GM19328 (cell line): ENCODE measurements around the gene TMEM40.
"Not testable (repeated sequence)": the region's sequence is repeated elsewhere in the genome, so short reads cannot be mapped to it uniquely, and the experiment has no call there.

Experiments
- ATAC-seq: cut with Tn5 transposase; IDR thresholded peaks from one replicate; pipeline ENCODE4 v1.9.1; 2021; ENCODE audit warnings: mild to moderate bottlenecking, moderate library complexity; ENCODE audit not compliant: unreplicated experiment

The TMEM40 gene

GRCh38 chr3:12759097-12759679 is at the start of gene TMEM40:
TMEM40 (minus strand) TSS chr3:12759259; CDS start chr3:12749832, 9,427 bp downstream.
- no peak for ATAC-seq

- no peak for ATAC-seq
Observed at GRCh38 chr3:12808587-12808986, 49.5 kb upstream of the TMEM40 start.

GRCh38 chr3:12807601-12808359 is 48.7 kb upstream of the TMEM40 start:
- no peak for ATAC-seq

DNA sequence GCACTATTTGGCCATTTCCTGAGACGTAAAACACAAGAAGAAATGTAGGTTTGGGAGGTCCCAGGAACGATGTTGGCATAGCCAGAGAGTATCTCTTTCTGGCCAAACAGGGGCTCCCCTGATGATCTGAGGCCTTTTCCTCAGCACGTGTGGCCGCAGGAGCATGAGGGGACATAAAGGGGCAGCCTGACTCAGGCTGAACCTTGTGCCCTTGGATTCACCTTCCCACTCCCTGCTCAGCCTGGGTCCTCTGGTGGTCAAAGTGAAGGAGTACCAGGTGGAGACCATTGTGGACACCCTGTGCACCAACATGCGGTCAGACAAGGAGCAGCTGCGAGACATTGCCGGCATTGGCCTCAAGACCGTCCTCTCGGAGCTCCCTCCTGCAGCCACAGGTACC is 48.0 kb upstream of the TMEM40 start:
- no peak for ATAC-seq

DNA sequence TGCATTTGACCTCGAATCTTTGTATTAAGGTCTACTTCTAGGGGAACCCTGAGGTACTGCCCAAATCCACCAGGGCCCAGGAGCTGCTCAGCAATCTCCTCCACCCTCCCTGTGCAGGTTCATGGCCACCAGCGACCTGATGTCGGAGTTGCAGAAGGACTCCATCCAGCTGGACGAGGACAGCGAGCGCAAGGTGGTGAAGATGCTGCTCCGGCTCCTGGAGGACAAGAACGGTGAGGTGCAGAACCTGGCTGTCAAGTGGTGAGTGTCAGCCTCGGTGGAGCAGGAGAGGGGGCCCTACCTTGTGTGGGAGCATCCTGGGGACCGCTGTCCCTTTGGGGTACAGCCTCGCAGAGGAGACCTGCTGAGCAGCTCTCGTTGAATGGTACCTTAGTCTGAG is 44.3 kb upstream of the TMEM40 start:
- ATAC-seq: no peak

- no peak for ATAC-seq
Observed at GRCh38 chr3:12799525-12800440, 40.7 kb upstream of the TMEM40 start.

DNA sequence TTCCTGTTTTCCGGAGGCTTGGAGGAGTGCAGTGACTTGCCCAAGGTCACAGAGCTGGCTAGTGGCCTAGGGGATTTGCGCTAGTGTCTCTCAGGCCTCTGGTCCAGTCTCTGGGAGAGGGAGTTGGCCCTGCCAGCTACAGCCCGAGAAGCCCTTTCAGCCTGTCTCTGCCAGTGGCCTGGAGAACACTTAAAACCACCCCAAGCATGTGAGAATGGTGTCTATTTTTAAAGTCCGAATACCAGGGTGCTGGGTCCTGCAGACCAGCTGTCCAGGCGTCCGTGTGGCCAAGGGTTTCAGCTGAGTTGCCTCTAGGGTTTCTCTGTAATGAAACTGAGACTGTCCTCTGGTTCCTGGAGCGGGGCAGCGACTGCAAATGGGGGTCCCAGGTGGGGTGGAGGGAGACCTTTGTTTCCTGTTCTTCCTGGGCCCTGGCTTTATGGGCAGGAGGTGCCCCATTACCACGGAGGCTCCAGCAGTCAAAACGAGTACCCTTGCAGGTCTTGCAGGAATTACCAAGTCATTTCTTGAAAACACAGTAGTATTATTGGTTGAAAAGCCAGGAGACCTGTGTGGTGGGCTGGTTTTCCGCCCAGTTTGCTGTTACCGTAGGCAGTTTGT is 39.6 kb upstream of the TMEM40 start:
- no peak for ATAC-seq

- no peak for ATAC-seq
Observed at GRCh38 chr3:12797892-12798558, 39.0 kb upstream of the TMEM40 start.

DNA sequence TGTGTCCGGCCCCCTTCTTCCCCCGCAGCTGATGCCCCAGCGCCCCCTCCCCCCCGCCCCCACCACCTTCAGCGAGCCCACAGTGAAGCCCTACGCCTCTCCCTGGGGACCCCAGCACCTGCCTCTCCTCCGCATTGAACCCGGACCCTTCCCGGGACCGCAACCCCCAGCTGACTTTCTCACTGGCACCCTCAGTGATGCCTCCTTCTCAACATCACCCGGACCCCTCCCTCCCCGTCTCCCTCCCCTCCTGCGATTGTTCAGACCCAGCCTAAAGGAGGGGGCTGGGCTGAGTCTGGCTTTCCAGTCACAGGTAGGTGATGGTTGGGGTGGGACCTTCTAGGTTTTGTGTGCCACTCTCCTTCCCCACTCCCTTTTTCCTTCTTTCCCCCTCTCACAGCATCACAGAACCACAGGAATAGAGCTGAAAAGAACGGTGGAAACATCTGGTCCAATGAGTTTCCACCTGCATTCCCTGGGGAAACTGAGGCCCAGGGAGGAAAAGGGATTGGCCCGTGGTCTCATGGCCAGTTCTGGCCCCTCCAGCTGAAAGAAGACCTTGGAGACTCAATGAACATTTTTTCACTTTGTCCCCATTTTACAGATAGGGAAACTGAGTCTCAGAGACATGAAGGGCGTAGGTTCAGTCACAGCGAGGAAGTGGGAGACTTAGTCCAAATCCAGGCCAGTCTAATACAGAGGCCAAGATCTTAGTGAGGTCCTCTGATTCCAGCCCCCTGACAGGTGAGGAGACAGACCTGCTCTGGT is 38.2 kb upstream of the TMEM40 start:
- no peak for ATAC-seq

- ATAC-seq: no peak
Observed at GRCh38 chr3:12796171-12797123, 37.4 kb upstream of the TMEM40 start, which contains the start of gene CAND2. CAND2 (plus strand) TSS chr3:12796680; CDS start chr3:12796721, 41 bp downstream.

- no peak for ATAC-seq
Observed at GRCh38 chr3:12793701-12794100, 34.6 kb upstream of the TMEM40 start.

DNA sequence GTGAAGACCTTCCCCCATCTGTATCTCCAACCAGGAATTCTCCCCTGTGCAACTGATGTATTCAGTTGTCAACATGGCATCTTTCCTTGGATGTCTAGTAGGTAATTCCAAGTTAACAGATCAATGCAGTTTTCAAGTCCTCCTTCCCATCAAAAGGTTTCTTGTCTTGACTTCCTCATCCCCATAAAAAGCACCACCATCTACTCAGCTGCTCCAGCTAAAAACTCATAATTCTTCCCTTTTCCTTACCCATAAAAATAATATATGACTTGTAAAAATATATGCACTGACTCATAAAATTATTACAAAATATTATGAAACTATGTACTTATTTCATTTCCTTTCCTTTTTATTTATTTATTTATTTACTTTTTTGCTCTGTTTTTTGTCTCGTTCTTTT is 32.4 kb upstream of the TMEM40 start:
- ATAC-seq: no peak

- ATAC-seq: not testable (repeated sequence)
Observed at GRCh38 chr3:12787967-12788690, 29.1 kb upstream of the TMEM40 start.

- ATAC-seq: not testable (repeated sequence)
Observed at GRCh38 chr3:12787346-12787745, 28.3 kb upstream of the TMEM40 start.

- ATAC-seq: no peak
Observed at GRCh38 chr3:12785096-12785495, 26.0 kb upstream of the TMEM40 start.

DNA sequence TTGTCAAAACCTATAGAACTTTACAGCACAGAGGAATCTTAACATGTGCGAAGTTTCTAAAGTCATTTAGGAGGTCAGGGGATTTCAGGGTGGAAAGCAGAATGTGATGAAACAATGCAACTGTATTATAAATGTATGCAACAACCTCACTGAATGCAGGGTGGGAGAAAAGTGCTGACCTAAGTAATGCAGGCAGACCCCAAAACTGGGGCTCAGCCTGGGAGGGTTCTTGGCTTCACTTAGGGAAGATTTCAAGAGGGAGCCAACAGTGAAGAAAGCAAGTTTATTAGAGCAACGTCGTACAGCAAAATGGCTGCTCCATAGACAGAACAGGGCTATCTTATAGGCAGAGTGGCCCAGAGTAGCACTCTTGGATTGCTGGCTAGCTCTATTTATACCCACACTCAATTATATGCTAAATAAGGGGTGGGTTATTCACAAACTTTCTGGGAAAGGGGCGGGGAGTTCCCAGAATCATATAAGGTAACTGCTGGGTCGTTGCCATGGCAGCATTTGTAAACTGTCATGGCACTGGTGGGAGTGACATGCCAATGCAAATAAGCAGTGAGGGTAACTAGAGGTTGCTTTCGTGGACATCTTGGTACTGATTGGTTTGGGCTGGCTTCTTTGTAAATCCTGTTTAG is 23.2 kb upstream of the TMEM40 start:
- no peak for ATAC-seq

- no peak for ATAC-seq
Observed at GRCh38 chr3:12780751-12781150, 21.7 kb upstream of the TMEM40 start.
